IMR-90 (cell line): ENCODE data around the gene PHIP. TPM values are rescaled to one million over a fixed set of nuclear protein-coding genes. Genes with fewer than 3 reads are reported as not detected.

ENCODE experiments used
- ATAC-seq: fragments of 200-7000 bp; cut with Tn5 transposase; 2 replicates; pipeline ENCODE4 v1.9.1; 2020; ENCODE audit warnings: low read depth, mild to moderate bottlenecking, moderate library complexity
- BruUV-seq: library from RNA; stranded (reverse); fragments of 400-500 nt; replicated peaks from 2 replicates; lab custom pipeline; 2021; lab: Mats Ljungman, UMichigan
- CTCF ChIA-PET: fragments of 300-600 bp; formaldehyde crosslinking; extraction: SDS; loops from one replicate; lab custom pipeline; 2021; ENCODE audit warnings: antibody characterized with exemption; lab: Yijun Ruan, JAX
- POLR2A ChIA-PET: fragments of 300-600 bp; sonication (Branson Sonifier 250); formaldehyde crosslinking; loops from one replicate; lab custom pipeline; 2022; ENCODE audit warnings: antibody characterized with exemption; ENCODE audit not compliant: unreplicated experiment; lab: Charles Lee
- DNase-seq: peaks from one replicate; pipeline ENCODE4 v3.0.0; 2013
- H2AFZ ChIP-seq: replicated peaks from 2 replicates; pipeline ENCODE3; 2013; ENCODE audit warnings: low read length, mild to moderate bottlenecking; ENCODE audit not compliant: poor library complexity
- H2AK5ac ChIP-seq: 2 replicates; pipeline ENCODE4 v1.6.1; 2013; ENCODE audit warnings: low read depth, low read length, inconsistent platforms
- H2AK9ac ChIP-seq: replicated peaks from 2 replicates; pipeline ENCODE3; 2013; ENCODE audit warnings: mild to moderate bottlenecking, low read depth, low read length, moderate library complexity; ENCODE audit not compliant: poor library complexity
- H2BK120ac ChIP-seq: 2 replicates; pipeline ENCODE4 v1.6.1; 2013; ENCODE audit warnings: low read depth, low read length, inconsistent platforms
- H2BK15ac ChIP-seq: 3 replicates; pipeline ENCODE4 v1.6.1; 2013; ENCODE audit warnings: low read depth, low read length, inconsistent platforms
- H2BK20ac ChIP-seq: 2 replicates; pipeline ENCODE4 v1.6.1; 2013; ENCODE audit warnings: low read depth, mild to moderate bottlenecking, inconsistent platforms, low read length, moderate library complexity
- H2BK5ac ChIP-seq: 2 replicates; pipeline ENCODE4 v1.6.1; 2013; ENCODE audit warnings: mild to moderate bottlenecking, low read depth, low read length, inconsistent platforms; ENCODE audit not compliant: poor library complexity, severe bottlenecking
- H3K14ac ChIP-seq: replicated peaks from 2 replicates; pipeline ENCODE4 v1.6.1; 2013; ENCODE audit warnings: low read depth, low read length, inconsistent platforms
- H3K18ac ChIP-seq: 2 replicates; pipeline ENCODE4 v1.6.1; 2013; ENCODE audit warnings: low read depth, low read length, control low read depth
- H3K23ac ChIP-seq: 2 replicates; pipeline ENCODE4 v1.6.1; 2013; ENCODE audit warnings: low read depth, low read length, inconsistent platforms
- H3K27ac ChIP-seq: 2 replicates; pipeline ENCODE4 v1.5.1; 2013; ENCODE audit warnings: mild to moderate bottlenecking, control low read depth, low read length; ENCODE audit not compliant: insufficient read depth
- H3K27me3 ChIP-seq: 2 replicates; pipeline ENCODE4 v1.6.1; 2013; ENCODE audit warnings: low read length; ENCODE audit not compliant: control insufficient read depth, insufficient read depth
- H3K36me3 ChIP-seq: 2 replicates; pipeline ENCODE4 v1.6.1; 2013; ENCODE audit warnings: low read length, mixed read lengths; ENCODE audit not compliant: control insufficient read depth, insufficient read depth
- H3K4ac ChIP-seq: 2 replicates; pipeline ENCODE4 v1.6.1; 2013; ENCODE audit warnings: low read depth, low read length, inconsistent platforms
- H3K4me1 ChIP-seq: 2 replicates; pipeline ENCODE4 v1.6.1; 2013; ENCODE audit warnings: low read length, mixed read lengths; ENCODE audit not compliant: control insufficient read depth, insufficient read depth
- H3K4me2 ChIP-seq: 2 replicates; pipeline ENCODE4 v1.6.1; 2013; ENCODE audit warnings: low read depth, mild to moderate bottlenecking, control low read depth, low read length, moderate library complexity
- H3K4me3 ChIP-seq: 2 replicates; pipeline ENCODE4 v1.5.1; 2013; ENCODE audit warnings: low read depth, mild to moderate bottlenecking, control low read depth, low read length, moderate library complexity; ENCODE audit not compliant: insufficient read depth
- H3K56ac ChIP-seq: 2 replicates; pipeline ENCODE4 v1.6.1; 2013; ENCODE audit warnings: low read length, inconsistent platforms; ENCODE audit not compliant: insufficient read depth; ENCODE audit errors: extremely low read depth
- H3K79me1 ChIP-seq, 2 experiments: 2 replicates each; pipeline ENCODE4 v1.6.1; 2013; ENCODE audit warnings: low read length in 2 of 2, inconsistent platforms in 1 of 2, low read depth in 1 of 2
- H3K9ac ChIP-seq: 2 replicates; pipeline ENCODE4 v1.6.1; 2013; ENCODE audit warnings: low read depth, low read length, control low read depth
- H3K9me1 ChIP-seq: 2 replicates; pipeline ENCODE4 v1.6.1; 2013; ENCODE audit warnings: low read length, inconsistent platforms; ENCODE audit not compliant: insufficient read depth
- H3K9me3 ChIP-seq: 2 replicates; pipeline ENCODE4 v1.6.1; 2013; ENCODE audit warnings: low read length; ENCODE audit not compliant: control insufficient read depth, insufficient read depth
- H4K20me1 ChIP-seq: 2 replicates; pipeline ENCODE4 v1.6.1; 2013; ENCODE audit warnings: low read length, inconsistent platforms; ENCODE audit not compliant: insufficient read depth
- H4K5ac ChIP-seq: 2 replicates; pipeline ENCODE4 v1.6.1; 2013; ENCODE audit warnings: mild to moderate bottlenecking, low read depth, low read length, control low read depth
- H4K8ac ChIP-seq, 2 experiments: 2 replicates each; pipeline ENCODE4 v1.6.1; 2013; ENCODE audit warnings: low read depth in 2 of 2, low read length in 2 of 2, control low read depth in 1 of 2, inconsistent platforms in 1 of 2
- H4K91ac ChIP-seq: 2 replicates; pipeline ENCODE4 v1.6.1; 2013; ENCODE audit warnings: low read depth, low read length, inconsistent platforms; ENCODE audit not compliant: insufficient read depth
- BHLHE40 ChIP-seq: fragments of 150-350 bp; IDR thresholded peaks from 2 replicates; pipeline ENCODE4 v1.6.1; 2016; ENCODE audit warnings: mild to moderate bottlenecking, low read depth, low read length
- CEBPB ChIP-seq: IDR thresholded peaks from 2 replicates; pipeline ENCODE4 v1.6.1; 2012; ENCODE audit warnings: low read depth, low read length, improper control_type of control experiment
- CHD1 ChIP-seq: IDR thresholded peaks from 2 replicates; pipeline ENCODE4 v1.6.1; 2012; ENCODE audit warnings: low read depth, low read length, improper control_type of control experiment
- CTCF ChIP-seq: conservative IDR thresholded peaks from 2 replicates; pipeline ENCODE4 v1.5.1; 2012; ENCODE audit warnings: mild to moderate bottlenecking, low read depth, low read length, improper control_type of control experiment
- ELK1 ChIP-seq: fragments of 150-350 bp; IDR thresholded peaks from 2 replicates; pipeline ENCODE4 v1.6.1; 2016; ENCODE audit warnings: low read depth, mild to moderate bottlenecking, low read length, moderate library complexity, borderline replicate concordance
- FOS ChIP-seq: fragments of 150-350 bp; IDR thresholded peaks from 2 replicates; pipeline ENCODE4 v1.6.1; 2016; ENCODE audit warnings: low read depth, low read length
- MAFK ChIP-seq: IDR thresholded peaks from 2 replicates; pipeline ENCODE4 v1.6.1; 2012; ENCODE audit warnings: low read depth, low read length, improper control_type of control experiment
- MAZ ChIP-seq: IDR thresholded peaks from 2 replicates; pipeline ENCODE4 v1.6.1; 2012; ENCODE audit warnings: low read depth, mild to moderate bottlenecking, low read length, improper control_type of control experiment, moderate library complexity, borderline replicate concordance
- MXI1 ChIP-seq: IDR thresholded peaks from 2 replicates; pipeline ENCODE4 v1.6.1; 2012; ENCODE audit warnings: low read depth, mild to moderate bottlenecking, low read length, moderate library complexity, borderline replicate concordance
- NFE2L2 ChIP-seq: fragments of 150-350 bp; IDR thresholded peaks from 2 replicates; pipeline ENCODE4 v1.6.1; 2016; ENCODE audit warnings: low read depth, mild to moderate bottlenecking, low read length
- POLR2A ChIP-seq: IDR thresholded peaks from 2 replicates; pipeline ENCODE4 v1.6.1; 2012; ENCODE audit warnings: mild to moderate bottlenecking, low read depth, low read length
- RAD21 ChIP-seq: IDR thresholded peaks from 2 replicates; pipeline ENCODE4 v1.6.1; 2012; ENCODE audit warnings: low read length, improper control_type of control experiment
- RCOR1 ChIP-seq: IDR thresholded peaks from 2 replicates; pipeline ENCODE4 v1.6.1; 2012; ENCODE audit warnings: mild to moderate bottlenecking, low read length, improper control_type of control experiment; ENCODE audit not compliant: insufficient replicate concordance
- RFX5 ChIP-seq: IDR thresholded peaks from 2 replicates; pipeline ENCODE4 v1.8.0; 2012; ENCODE audit warnings: low read depth, mild to moderate bottlenecking, low read length, moderate library complexity
- SMC3 ChIP-seq: fragments of 150-350 bp; IDR thresholded peaks from 2 replicates; pipeline ENCODE4 v1.6.1; 2016; ENCODE audit warnings: low read depth, mild to moderate bottlenecking, antibody characterized with exemption, low read length, moderate library complexity
- USF2 ChIP-seq: fragments of 150-350 bp; IDR thresholded peaks from 2 replicates; pipeline ENCODE4 v1.6.1; 2017; ENCODE audit warnings: mild to moderate bottlenecking, antibody characterized with exemption, low read length, low read depth
- WGBS, 2 experiments: methylation state at CpG; one replicate each; pipeline versions ENCODE4 v1.1.5 to v1.1.7; 2013; ENCODE audit warnings: missing lambda C conversion rate in 2 of 2; ENCODE audit not compliant: insufficient read length in 1 of 2; ENCODE audit errors: extremely low coverage in 2 of 2; 5-methylcytosine and 5-hydroxymethylcytosine counted together
- dilution Hi-C: fragments of 300-500 bp; cut with HindIII; formaldehyde crosslinking; loops from one replicate; pipeline ENCODE4 v1.14.3; 2018; ENCODE audit warnings: low sequenced_read_pairs; ENCODE audit not compliant: unreplicated experiment
- in situ Hi-C: fragments of 300-500 bp; cut with MboI; formaldehyde crosslinking; loops from 3 replicates; pipeline ENCODE4 v1.14.3; 2019; ENCODE audit warnings: low sequenced_read_pairs, inconsistent platforms, mixed read lengths
- intact Hi-C: fragments of 100-400 bp; cut with micrococcal nuclease; formaldehyde crosslinking; loops from 2 replicates; pipeline ENCODE4 v1.10.0; 2022
- polyA plus RNA-seq, 3 experiments: library from polyadenylated mRNA; depleted of rRNA; stranded (reverse); fragments of >200 nt; gene quantifications; 2 replicates each; pipeline ENCODE4 v1.2.3, GENCODE V29; 2012; ENCODE audit warnings: low replicate concordance in 1 of 3
- total RNA-seq: library from RNA; depleted of rRNA; stranded (reverse); fragments of >200 nt; gene quantifications from 2 replicates; pipeline ENCODE4 v1.2.3, GENCODE V29; 2012

PHIP gene
- total and polyA plus RNA-seq, 2 of the 4 experiments (the other 2 are of a cell fraction) = 3.4 to 20.4 TPM

- no peak overlapping the region for H3K56ac ChIP-seq
- DNase-seq (no peak), ATAC-seq (no peak)
- H3K4me2 ChIP-seq = no peak overlapping the region
- no peak overlapping the region for H2BK5ac ChIP-seq
- no peaks in the 10 kb centered on the region for H4K20me1 ChIP-seq
- H2BK15ac ChIP-seq = no peak overlapping the region
- no peak overlapping the region for H2AK5ac ChIP-seq
- H2BK120ac ChIP-seq = no peak overlapping the region
- H3K14ac ChIP-seq = no peak overlapping the region
- in situ Hi-C loops (no loop called here), dilution Hi-C loops (no loop called here), intact Hi-C loops (no loop called here)
- no peak overlapping the region for H2BK20ac ChIP-seq
- H3K4me3 ChIP-seq = no peak overlapping the region
- no peaks in the 10 kb centered on the region for H3K79me1 ChIP-seq
- no peak overlapping the region for H4K5ac ChIP-seq
- H3K18ac ChIP-seq = no peak overlapping the region
- H3K27ac ChIP-seq = no peak overlapping the region
- H4K91ac ChIP-seq = no peak overlapping the region
- H3K9me1 ChIP-seq = no peaks in the 10 kb centered on the region
- no peak overlapping the region for H4K8ac ChIP-seq
- no peak overlapping the region for H3K9ac ChIP-seq
- ChIA-PET POLR2A (no interaction called here), CTCF (no interaction called here)
- H3K9me3 ChIP-seq = no peaks in the 10 kb centered on the region
- no peak overlapping the region for H3K4ac ChIP-seq
- H3K36me3 ChIP-seq = no peaks in the 10 kb centered on the region
- H3K4me1 ChIP-seq = no peaks in the 10 kb centered on the region
- H3K27me3 ChIP-seq = no peaks in the 10 kb centered on the region
- BruUV-seq = no TSS peak
- no peak overlapping the region for H3K23ac ChIP-seq
- no peak for TF ChIP-seq CEBPB
- TF ChIP-seq MAFK = no peak
- no peak for TF ChIP-seq RAD21
- TF ChIP-seq ELK1 = no peak
- no peak for TF ChIP-seq MAZ
- TF ChIP-seq CHD1 = no peak
- no peak for TF ChIP-seq CTCF
- no peak for TF ChIP-seq NFE2L2
- no peak for TF ChIP-seq RCOR1
- TF ChIP-seq FOS = no peak
- TF ChIP-seq RFX5 = no peak
- TF ChIP-seq SMC3 = no peak
- TF ChIP-seq USF2 = no peak
- TF ChIP-seq BHLHE40 = no peak
- TF ChIP-seq MXI1 = no peak
- no peak for TF ChIP-seq POLR2A
- no CpG with 5 or more reads among the region's 2 CpGs for WGBS, 2 experiments
- H2AK9ac ChIP-seq = no peak overlapping the region
- H2AFZ ChIP-seq = no peak overlapping the region
These were observed 23.1 kb upstream of the PHIP start for GRCh38 chr6:79101164-79101563.
